HEK293 (cell line): ENCODE data around the gene AGO1.
"Not testable (repeated sequence)": the region's sequence is repeated elsewhere in the genome, so short reads cannot be mapped to it uniquely, and the experiment has no call there.

Source experiments
- CTCF ChIA-PET: fragments of 350-600 bp; formaldehyde crosslinking; extraction: SDS; loops from one replicate; lab custom pipeline; 2021; ENCODE audit warnings: antibody characterized with exemption; lab: Yijun Ruan, JAX
- POLR2A ChIA-PET: fragments of 300-600 bp; formaldehyde crosslinking; extraction: SDS; loops from one replicate; lab custom pipeline; 2020; ENCODE audit warnings: antibody characterized with exemption, inconsistent platforms; lab: Yijun Ruan, JAX
- H3K27ac ChIP-seq: fragments of 200-500 bp; sonication (Bioruptor generic); 2 replicates; pipeline ENCODE4 v1.5.1; 2014; ENCODE audit warnings: low read depth, low read length, control low read depth, inconsistent platforms; ENCODE audit errors: extremely low read depth
- H3K36me3 ChIP-seq, 2 experiments: fragments of 200-500 bp in 1 of 2; sonication (Bioruptor generic) in 1 of 2; 1 replicate in 1 of 2; 2 replicates in 1 of 2; pipeline ENCODE4 v1.5.1; 2014 to 2017; ENCODE audit warnings: inconsistent platforms in 2 of 2, low read length in 2 of 2; ENCODE audit not compliant: control insufficient read depth in 2 of 2, insufficient read depth in 1 of 2
- H3K4me1 ChIP-seq: fragments of 200-500 bp; sonication (Bioruptor generic); 2 replicates; pipeline ENCODE4 v1.5.1; 2014; ENCODE audit warnings: mild to moderate bottlenecking, low read length, inconsistent platforms; ENCODE audit not compliant: control insufficient read depth, insufficient read depth
- H3K4me3 ChIP-seq: 2 replicates; pipeline ENCODE4 v1.5.1; 2011; ENCODE audit warnings: low read depth, mild to moderate bottlenecking, control low read depth, low read length, moderate library complexity
- H3K9me3 ChIP-seq: fragments of 200-500 bp; sonication (Bioruptor generic); 2 replicates; pipeline ENCODE4 v1.5.1; 2014; ENCODE audit warnings: low read depth, low read length, inconsistent platforms; ENCODE audit not compliant: control insufficient read depth, insufficient read depth
- BCL11A ChIP-seq: fragments of 450-650 bp; formaldehyde crosslinking; IDR thresholded peaks from 2 replicates; pipeline ENCODE4 v1.5.1; 2016; ENCODE audit warnings: low read depth, missing biosample characterization, missing genetic modification characterization
- GLI4 ChIP-seq: fragments of 450-650 bp; formaldehyde crosslinking; IDR thresholded peaks from 2 replicates; pipeline ENCODE4 v1.5.1; 2016; ENCODE audit warnings: missing biosample characterization, missing genetic modification characterization
- HIC1 ChIP-seq: fragments of 450-650 bp; formaldehyde crosslinking; IDR thresholded peaks from 2 replicates; pipeline ENCODE4 v1.5.1; 2016; ENCODE audit warnings: missing biosample characterization, missing genetic modification characterization
- MEIS1 ChIP-seq: sonication (generic); formaldehyde crosslinking; IDR thresholded peaks from 2 replicates; pipeline ENCODE4 v1.8.1; 2022; ENCODE audit warnings: missing genetic modification reagents, mild to moderate bottlenecking, borderline replicate concordance
- REPIN1 ChIP-seq: fragments of 450-650 bp; formaldehyde crosslinking; IDR thresholded peaks from 2 replicates; pipeline ENCODE4 v1.5.1; 2017; ENCODE audit warnings: missing biosample characterization, missing genetic modification characterization, low read depth
- REST ChIP-seq: fragments of 450-650 bp; formaldehyde crosslinking; IDR thresholded peaks from 2 replicates; pipeline ENCODE4 v1.5.1; 2016; ENCODE audit warnings: missing biosample characterization, missing genetic modification characterization
- ZEB2 ChIP-seq: fragments of 450-650 bp; formaldehyde crosslinking; IDR thresholded peaks from 2 replicates; pipeline ENCODE4 v1.5.1; 2016; ENCODE audit warnings: missing biosample characterization, missing genetic modification characterization
- ZNF140 ChIP-seq: fragments of 450-650 bp; formaldehyde crosslinking; IDR thresholded peaks from 2 replicates; pipeline ENCODE4 v1.5.1; 2016; ENCODE audit warnings: missing biosample characterization, missing genetic modification characterization
- ZNF324 ChIP-seq: fragments of 450-650 bp; formaldehyde crosslinking; IDR thresholded peaks from 2 replicates; pipeline ENCODE4 v1.5.1; 2016; ENCODE audit warnings: missing biosample characterization, missing genetic modification characterization
- ZNF426 ChIP-seq: fragments of 450-650 bp; formaldehyde crosslinking; IDR thresholded peaks from 2 replicates; pipeline ENCODE4 v1.5.1; 2017; ENCODE audit warnings: missing biosample characterization, missing genetic modification characterization, mild to moderate bottlenecking, inconsistent platforms, moderate library complexity
- ZNF558 ChIP-seq: fragments of 450-650 bp; formaldehyde crosslinking; IDR thresholded peaks from 2 replicates; pipeline ENCODE4 v1.5.1; 2016; ENCODE audit warnings: missing biosample characterization, missing genetic modification characterization
- ZNF692 ChIP-seq: fragments of 450-650 bp; formaldehyde crosslinking; IDR thresholded peaks from 2 replicates; pipeline ENCODE4 v1.5.1; 2016; ENCODE audit warnings: missing biosample characterization, missing genetic modification characterization
- ZNF843 ChIP-seq: fragments of 450-650 bp; formaldehyde crosslinking; IDR thresholded peaks from 2 replicates; pipeline ENCODE4 v1.5.1; 2016; ENCODE audit warnings: missing biosample characterization, missing genetic modification characterization

The AGO1 gene

GRCh38 chr1:35870651-35871309 is 12.2 kb upstream of the AGO1 start:
- no peaks in the 10 kb centered on the region for H3K9me3 ChIP-seq
- no peaks in the 10 kb centered on the region for H3K36me3 ChIP-seq
- no peaks in the 10 kb centered on the region for H3K4me1 ChIP-seq
- CTCF ChIA-PET: interaction anchor here (1.0 kb wide), 1 partner anchor 11 kb away, joined by 3 read pairs; no protein-coding TSS in a partner anchor
- no peak overlapping the region for H3K27ac ChIP-seq
- POLR2A ChIA-PET: no interaction called here
- H3K4me3 ChIP-seq: no peak overlapping the region
- TF ChIP-seq MEIS1 (no peak), HIC1 (tag by site-specific recombination) (no peak), ZNF558 (tag by site-specific recombination) (peak; percentile 88), ZNF324 (tag by site-specific recombination) (no peak)

GRCh38 chr1:35873243-35873750 is 9.7 kb upstream of the AGO1 start:
- Histone ChIP-seq H3K27ac (no peak overlapping the region), H3K4me1 (no peaks in the 10 kb centered on the region), H3K9me3 (no peaks in the 10 kb centered on the region), H3K36me3 (no peaks in the 10 kb centered on the region), H3K4me3 (no peak overlapping the region)
- TF ChIP-seq ZNF140: no peak
- no peak for TF ChIP-seq ZNF426 (tag by site-specific recombination)
- TF ChIP-seq ZNF692 (tag by site-specific recombination): no peak
- no peak for TF ChIP-seq BCL11A (tag by site-specific recombination)
- ChIA-PET POLR2A (no interaction called here), CTCF (interaction anchor here (0.7 to 1.6 kb wide), 4 partner anchors 9 to 61 kb away, joined by 3 to 6 read pairs (median 4); partner anchors contain the start of gene AGO1)

- H3K4me3 ChIP-seq, H3K9me3 ChIP-seq, H3K27ac ChIP-seq, POLR2A ChIA-PET, H3K36me3 ChIP-seq, H3K4me1 ChIP-seq: not testable (repeated sequence)
- CTCF ChIA-PET: interaction anchor here (0.8 to 1.4 kb wide), 2 partner anchors 9 to 71 kb away, joined by 4 to 6 read pairs; partner anchors contain the start of gene AGO1
Observed at GRCh38 chr1:35874115-35874514, 8.9 kb upstream of the AGO1 start.

- Histone ChIP-seq H3K4me1 (no peaks in the 10 kb centered on the region), H3K36me3 (no peaks in the 10 kb centered on the region), H3K4me3 (no peak overlapping the region), H3K9me3 (no peaks in the 10 kb centered on the region), H3K27ac (no peak overlapping the region)
- TF ChIP-seq REPIN1 (tag by site-specific recombination) (no peak), GLI4 (no peak), ZEB2 (tag by site-specific recombination) (no peak), ZNF843 (tag by site-specific recombination) (no peak), REST (tag by site-specific recombination) (peak; percentile 93)
- ChIA-PET CTCF (no interaction called here), POLR2A (no interaction called here)
Observed at GRCh38 chr1:35876988-35877387, 6.0 kb upstream of the AGO1 start.
